GM04503 (cell line): ENCODE results near the gene EXOC2.

Experiments used
- DNase-seq: peaks from one replicate; pipeline ENCODE4 v3.0.0-alpha.2; 2012; ENCODE audit warnings: low read depth

The EXOC2 gene

GRCh38 chr6:518218-518617 lies 174.7 kb downstream of the EXOC2 start:
- no peak for DNase-seq

DNA sequence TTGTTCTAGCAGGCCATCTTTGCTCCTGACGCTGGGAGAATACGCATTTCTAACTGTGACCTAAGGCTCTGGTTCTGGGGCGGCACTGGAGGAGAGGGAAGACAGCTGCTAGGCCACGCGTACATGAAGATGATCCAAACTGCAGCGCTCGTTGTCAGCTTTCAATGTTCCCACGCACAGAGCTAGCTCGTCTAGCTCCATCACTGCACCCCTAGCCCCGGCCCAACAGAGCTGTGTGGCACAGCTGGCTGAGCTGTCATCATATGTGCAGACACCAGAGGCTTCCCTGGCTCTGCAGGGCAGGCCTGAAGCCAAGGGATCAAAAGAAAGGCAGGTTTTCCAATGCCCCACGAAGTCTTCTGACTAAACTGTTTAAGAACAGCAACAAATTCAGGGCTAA lies 176.7 kb downstream of the EXOC2 start:
- no peak for DNase-seq

GRCh38 chr6:515267-515666 lies 177.7 kb downstream of the EXOC2 start:
- no peak for DNase-seq

- DNase-seq, result no peak
Observed at GRCh38 chr6:514396-514978, 178.5 kb downstream of the EXOC2 start.

GRCh38 chr6:513961-514360 lies 179.0 kb downstream of the EXOC2 start:
- no peak for DNase-seq

- no peak for DNase-seq
Observed at GRCh38 chr6:513058-513457, 179.9 kb downstream of the EXOC2 start.

GRCh38 chr6:511488-512137 lies 181.3 kb downstream of the EXOC2 start:
- DNase-seq, result no peak

- DNase-seq, result no peak
Observed at GRCh38 chr6:509676-510075, 183.3 kb downstream of the EXOC2 start.

DNA sequence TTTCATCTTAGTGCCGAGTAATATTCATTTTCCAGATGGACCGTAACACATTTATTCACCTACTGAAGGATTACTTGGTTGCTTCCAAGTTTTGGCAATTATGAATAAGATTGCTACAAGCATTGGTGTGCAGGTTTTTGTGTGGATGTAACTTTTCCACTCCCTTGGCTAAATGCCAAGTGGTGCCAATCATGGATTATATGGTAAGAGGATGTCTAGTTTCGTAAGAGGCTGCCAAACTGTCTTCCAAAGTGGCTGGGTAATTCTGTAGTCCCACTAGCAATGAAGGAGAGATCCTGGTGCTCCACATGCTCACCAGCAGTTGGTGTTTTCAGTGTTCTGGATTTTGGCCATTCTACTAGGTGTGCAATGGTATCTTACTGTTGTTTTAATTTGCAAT lies 184.3 kb downstream of the EXOC2 start:
- DNase-seq, result no peak

- no peak for DNase-seq
Observed at GRCh38 chr6:508006-508405, 184.9 kb downstream of the EXOC2 start.

DNA sequence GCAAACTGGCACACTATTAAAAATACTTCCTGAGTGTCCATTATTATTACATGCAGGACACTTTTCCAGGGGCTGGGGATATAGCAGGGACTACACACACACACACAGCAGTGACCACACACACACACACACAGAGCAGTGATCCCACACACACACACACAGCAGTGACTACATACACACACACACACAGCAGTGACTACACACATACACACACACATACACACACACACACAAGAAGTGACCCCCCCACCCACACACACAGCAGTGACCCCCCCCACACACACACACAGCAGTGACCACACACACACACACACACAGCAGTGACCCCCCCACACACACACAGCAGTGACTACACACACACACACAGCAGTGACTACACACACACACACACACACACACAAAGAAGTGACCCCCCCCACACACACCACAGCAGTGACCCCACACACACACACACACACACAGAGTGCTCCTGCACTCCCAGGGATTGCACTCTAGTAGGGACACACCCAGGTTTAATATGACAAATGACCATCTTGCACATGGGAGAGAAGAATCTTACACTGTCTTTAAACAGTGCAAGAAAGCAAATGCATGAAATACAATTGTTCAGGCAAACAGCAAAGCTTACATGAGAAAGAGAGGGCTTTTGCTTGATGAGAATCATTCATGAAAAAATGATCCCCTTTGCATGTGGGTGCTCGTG lies 185.9 kb downstream of the EXOC2 start:
- no peak for DNase-seq

- no peak for DNase-seq
Observed at GRCh38 chr6:506508-506907, 186.4 kb downstream of the EXOC2 start.

DNA sequence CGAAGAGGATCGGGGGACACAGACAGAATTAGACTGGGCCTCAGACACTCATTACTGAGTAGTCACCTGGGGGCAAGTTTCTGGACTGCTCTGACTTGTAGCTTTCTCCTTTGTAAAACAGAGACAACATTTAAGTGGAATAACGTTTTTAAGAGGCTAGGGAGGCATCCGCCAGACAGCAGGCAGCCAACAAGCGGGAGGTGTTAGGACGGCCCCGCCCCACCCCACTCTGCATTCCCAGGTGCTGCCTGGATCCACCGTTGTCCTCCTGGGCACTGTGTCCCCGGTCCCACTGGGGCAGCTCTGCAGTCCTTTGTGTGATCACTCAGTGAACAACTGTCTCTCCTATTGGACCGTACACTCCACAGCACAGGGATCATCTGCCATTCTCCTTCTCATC lies 187.6 kb downstream of the EXOC2 start:
- DNase-seq, result no peak

DNA sequence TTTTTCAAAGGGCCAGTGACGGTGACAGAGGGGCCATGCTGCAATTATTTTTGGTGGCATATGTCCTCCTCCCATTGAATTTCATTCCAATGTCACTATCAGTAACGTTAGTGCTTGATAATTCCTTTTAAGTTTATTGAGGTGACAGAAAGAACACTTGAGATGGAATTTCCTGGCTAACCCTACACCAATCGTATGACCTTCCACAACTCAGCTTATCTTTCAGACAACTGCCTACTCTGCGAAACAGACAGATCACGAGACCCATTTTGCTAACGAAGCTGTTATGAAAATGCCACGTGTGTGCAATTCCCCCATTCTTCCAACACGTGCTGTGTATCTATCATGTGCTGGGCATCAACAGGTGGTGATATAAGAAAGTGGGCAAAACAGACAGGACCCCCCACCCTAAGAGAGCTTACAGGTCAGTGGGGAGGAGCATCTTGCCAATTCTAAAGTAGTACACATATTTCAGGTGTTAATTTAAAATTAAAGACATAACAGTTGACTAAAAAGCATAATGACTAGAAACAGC lies 188.4 kb downstream of the EXOC2 start:
- DNase-seq, result no peak

- DNase-seq, result no peak
Observed at GRCh38 chr6:503610-504362, 189.2 kb downstream of the EXOC2 start.

DNA sequence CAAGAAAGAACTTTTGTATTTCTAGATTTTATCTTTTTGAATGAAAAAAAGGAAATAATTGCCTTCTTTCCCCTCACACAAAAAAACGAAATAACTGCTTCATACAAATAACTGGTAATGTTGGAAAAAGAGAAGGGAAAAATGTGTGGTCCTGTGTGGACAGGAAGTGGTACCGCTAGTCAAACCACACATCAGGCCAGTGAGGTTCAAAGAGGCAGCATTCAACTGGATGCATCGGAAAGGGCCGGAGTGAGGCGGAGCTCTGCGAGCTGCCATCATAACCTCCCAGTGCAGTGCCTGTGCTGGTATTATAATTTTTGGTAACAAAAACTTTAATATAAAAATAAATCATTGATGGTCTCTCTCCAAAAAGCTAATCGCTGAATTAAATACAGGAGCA lies 190.2 kb downstream of the EXOC2 start:
- no peak for DNase-seq

DNA sequence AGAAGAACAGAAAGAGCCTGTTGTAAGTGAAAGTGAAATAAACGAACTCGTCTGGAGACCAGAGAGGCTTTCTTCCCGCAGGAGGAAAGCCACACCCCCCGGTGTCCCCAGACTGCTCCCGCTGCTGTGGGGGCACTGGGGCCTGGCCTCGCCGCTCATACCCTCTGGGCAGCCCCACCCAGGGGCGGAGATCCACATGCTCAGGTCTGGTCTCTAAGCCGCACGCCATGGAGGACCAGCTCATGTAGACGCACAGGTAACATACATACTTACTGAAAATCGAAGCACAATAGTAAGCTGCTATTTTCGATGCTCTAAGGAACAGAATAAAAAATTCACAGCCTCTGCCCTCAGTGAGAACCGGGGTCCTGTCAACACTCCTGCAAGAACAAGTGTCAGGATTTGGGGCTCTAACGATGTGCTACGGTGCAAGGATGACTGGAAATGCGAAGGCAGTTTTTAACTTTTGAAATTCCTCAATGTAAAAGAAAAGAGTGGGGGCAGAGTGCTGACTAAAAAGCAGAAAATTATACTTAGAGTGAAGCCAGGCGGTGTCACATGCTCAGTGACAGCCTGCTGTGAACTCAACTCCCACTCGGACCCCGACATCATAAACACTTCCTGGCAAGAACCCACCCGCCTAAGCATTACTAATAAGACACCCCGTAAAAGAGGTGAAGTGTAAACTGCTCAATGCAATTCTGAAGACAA lies 190.9 kb downstream of the EXOC2 start:
- no peak for DNase-seq

DNA sequence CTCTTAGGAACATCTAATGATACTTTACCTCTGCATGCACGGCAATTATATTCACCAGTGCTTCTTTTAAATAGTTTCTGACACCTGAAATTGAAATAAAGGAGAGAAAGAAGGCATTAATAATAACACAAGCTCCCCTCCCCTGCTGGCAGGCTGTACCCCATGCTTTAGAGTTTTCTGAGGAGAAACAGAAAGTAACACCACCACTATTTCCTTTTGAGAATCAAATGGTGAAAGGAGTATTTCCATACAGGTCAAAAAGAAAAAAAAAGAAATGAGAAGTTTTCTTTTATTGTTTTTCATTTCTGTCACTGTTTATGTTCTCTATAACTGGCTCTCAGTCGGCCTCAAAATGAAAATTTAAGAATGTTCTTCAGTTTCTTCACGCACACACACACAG lies 193.3 kb downstream of the EXOC2 start:
- no peak for DNase-seq

GRCh38 chr6:498795-499231 lies 194.1 kb downstream of the EXOC2 start:
- DNase-seq, result no peak

GRCh38 chr6:497258-497657 lies 195.7 kb downstream of the EXOC2 start:
- DNase-seq, result no peak

GRCh38 chr6:496649-497048 lies 196.3 kb downstream of the EXOC2 start:
- no peak for DNase-seq

DNA sequence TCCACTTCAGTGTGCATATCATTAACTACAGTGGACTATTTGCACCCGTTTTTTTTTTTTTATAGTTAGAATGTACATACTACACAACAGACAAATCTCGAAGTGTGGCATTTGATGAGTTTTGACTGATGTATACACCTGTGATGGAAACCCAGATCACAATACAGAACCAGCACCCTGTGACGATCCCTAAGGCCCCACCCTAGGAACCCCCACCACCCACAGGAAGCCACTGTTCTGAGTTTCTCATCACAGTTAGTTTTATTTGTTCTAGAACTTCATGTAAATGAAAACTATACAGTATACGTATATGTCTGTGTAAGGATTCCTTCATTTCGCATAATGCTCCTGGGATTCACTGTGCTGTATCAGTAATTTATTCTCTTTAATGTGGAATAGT lies 198.5 kb downstream of the EXOC2 start:
- no peak for DNase-seq
